HG02642 (cell line): ENCODE results near the gene COL6A5.

Source experiments
- ATAC-seq: cut with Tn5 transposase; IDR thresholded peaks from one replicate; pipeline ENCODE4 v1.9.1; 2021; ENCODE audit warnings: mild to moderate bottlenecking; ENCODE audit not compliant: unreplicated experiment, poor library complexity

COL6A5 gene

DNA sequence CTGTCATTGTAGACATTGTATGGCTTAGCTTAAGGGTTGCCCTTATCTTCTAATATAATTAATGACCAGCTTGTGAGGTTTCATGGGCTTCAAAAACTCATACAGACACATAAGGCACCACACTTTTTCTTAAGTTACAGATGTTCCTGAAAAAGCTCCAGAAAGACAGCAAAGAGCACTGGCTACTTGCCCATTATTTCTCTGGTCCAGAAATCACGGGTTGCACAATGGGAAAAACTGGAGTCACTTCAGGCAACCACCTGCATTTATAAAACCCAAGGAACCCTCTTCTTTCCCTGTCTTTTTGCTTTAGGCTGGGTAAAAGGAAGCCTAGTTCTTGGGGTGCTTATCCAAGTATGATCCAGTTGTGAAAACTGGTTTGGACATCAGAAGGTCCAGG, 169.2 kb downstream of the COL6A5 start:
- no peak for ATAC-seq

DNA sequence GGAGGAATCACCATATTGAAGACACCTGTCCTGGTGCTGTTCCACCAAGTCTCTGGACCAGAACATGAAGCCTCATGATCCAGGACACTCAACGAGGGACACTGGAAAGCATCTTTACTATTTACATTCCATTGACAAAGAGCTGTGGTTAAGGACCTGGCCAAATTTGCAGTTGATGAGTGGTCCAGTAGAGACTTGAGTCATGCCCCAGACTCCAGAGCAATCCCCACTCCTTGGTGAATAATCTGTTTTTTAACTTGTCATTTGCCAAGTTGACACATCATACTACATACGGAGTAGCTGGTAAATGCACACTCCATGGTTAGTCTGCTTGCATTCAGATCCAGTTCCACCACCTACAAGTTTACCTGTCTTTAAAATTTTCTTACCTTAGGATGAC, 170.3 kb downstream of the COL6A5 start:
- no peak for ATAC-seq

DNA sequence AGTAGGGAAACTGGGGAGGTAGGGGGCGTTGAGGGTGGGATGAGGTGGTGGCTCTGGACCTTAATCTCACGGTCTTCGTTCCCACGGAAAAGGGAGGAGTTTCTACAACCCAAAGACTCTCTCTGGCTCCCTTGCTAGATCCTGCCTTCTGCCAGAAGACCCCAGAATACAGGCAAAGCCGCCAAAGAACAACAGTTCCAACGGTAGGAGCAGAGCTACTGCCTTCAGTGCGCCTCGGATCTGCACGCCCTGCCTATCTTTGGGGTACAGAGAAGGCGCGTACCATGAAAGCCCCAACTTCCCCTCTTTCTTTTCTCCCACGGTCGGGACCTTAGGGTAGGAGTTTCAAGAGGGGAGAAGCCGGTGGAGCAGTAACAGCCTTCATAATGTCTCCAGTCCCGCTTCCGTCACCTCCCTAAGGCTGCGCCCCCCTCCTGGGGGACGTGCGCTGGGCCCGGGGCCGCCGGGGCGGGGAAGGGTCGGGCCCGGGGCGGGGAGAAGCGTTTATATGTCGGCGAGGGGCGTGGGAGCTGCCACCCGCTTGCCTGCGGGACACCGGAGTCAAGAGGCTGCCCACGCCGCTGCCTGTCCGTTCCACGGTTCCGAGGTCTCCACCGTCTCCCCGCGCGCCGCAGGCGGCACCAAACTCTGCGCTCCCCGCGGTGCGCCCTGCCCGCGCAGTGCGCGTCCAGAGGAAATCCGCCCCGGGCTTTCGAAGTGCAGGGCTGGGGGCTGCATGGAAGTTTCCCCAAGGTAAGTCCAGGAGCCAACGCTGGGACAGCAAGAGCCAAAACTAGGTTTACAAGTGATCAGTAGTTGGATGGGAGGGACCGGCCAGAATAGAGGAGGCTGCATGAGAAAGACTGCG, 171.4 kb downstream of the COL6A5 start, which contains the start of gene COL6A6:
TSS of gene COL6A6 (plus strand) at position 533 of the 868 bp plus-strand sequence. CDS start 43,188 bp downstream, outside the sequence.
- no peak for ATAC-seq

DNA sequence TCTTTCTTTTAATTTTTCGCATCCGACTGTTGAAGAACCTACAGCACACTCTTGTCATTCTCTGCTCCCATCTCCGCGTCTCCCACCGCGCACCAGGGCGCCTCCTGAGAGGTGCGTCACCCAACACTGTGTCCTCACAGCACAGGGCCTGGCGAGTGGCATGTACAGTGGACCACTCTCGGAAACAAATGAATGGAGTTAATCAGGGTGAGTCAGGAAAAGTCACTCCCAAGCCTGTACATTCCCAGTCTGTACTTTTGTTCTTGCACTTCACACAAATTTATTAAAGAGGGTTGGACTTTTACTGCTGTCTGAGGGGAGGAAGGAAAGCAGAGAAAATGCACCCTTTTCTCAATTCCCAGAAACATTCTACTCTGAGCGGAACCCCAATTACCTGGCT, 172.1 kb downstream of the COL6A5 start:
- ATAC-seq: no peak

DNA sequence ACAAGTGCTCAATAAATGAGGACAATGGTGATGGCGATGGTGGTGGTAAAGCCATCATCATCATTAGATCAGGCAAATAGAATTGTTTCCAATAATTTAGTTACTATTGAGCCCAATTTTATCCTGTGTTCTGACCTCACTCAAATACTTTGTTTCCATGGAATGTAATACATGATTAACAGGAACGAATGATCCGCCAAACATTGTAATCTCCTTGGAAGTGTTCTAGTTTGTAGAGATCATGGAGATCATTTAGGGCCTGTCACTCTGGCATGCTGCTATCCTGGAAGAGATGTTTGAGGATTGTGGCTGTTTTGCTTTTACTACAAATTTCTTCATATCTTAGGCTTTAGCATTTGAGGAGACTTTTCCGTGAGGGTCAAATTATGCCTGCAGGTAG, 174.3 kb downstream of the COL6A5 start:
- ATAC-seq: no peak

DNA sequence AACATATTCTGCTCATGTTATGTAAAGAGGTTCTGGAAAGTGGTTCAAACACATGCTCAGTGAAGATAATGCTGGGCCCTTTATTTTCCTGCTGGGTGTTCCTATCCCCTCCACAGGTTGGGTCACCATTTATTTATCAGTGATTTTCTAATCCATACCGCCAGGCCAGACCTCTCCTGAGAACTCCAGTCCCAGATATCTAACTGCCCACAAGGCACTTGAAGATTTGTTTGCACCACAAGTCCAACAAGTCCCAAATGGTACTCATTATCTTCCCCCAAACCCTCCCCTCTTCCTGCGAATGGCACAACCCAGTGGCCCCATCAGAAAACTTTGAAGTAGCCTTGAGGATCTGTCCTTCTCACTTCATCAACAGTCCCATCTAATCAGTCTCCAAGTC, 176.9 kb downstream of the COL6A5 start:
- no peak for ATAC-seq

DNA sequence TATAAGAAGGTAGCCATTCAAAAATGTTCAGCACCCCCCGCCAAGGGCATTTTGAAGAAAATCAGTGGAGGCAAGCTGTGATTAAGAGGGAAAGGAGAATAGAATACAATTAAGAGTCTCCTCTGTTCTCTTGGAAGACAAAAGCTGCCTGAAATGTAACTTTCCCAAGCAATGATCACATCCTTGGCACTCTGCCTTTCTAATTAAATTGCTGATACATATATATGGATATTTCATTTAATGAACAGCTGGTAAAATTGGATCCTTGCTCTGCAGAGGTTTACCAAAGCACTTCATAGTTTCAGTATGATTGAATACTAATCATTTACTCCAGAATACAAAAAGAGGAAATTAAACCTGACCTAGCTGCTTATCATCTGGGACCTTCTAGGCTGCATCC, 182.0 kb downstream of the COL6A5 start:
- ATAC-seq: no peak

DNA sequence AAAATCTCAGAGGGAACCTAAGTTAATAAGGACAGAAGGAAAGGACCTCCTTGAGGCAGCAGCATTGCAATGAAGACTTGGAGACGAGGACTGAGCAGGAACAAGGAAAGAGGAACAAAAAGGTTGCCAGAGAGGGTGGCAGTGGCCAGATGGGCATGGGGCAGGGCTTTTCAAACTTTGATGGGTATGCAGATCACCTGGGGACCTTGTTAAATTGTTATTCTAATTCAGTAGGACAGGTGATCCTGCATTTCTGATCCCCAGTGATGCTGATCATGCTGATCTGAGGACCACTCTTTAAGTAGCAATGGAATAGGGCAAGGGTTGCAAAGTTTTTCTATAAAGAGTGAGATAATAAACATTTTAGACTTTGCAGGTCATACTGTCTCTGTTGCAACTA, 182.6 kb downstream of the COL6A5 start:
- no peak for ATAC-seq

DNA sequence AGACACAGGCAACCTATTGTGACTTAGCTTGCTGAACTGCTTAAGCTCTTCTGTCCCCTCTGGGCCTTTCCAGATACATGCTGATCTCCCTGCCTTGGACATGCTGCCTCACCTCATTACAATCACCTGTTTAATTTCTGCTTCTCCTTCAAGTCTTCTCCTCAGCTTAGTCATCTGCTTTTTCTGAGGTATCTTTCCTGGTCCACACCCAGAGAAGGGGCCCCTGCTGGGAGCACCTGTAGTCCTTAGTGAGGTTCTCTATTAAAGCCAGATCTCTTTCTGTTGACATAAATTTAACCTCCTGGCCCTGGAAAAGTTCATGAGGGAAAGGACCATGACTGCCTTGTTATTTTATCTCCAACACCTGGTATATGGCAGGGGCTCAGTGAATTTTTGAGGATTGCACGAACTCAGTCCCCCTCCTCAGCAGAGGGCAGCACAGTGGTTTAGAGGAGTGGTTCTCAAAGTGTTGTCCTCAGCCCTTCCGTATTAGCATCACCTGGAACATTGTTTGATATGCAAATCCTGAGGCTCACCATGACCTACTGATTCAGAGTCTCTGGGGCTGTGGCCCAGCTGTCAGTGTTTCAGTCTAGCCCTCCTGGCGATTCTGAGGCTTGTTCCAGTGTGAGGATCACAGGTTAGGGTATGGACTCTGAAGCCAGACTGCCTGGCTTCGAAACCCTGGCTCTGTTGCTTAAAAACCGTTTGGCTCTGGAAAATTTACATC, 184.2 kb downstream of the COL6A5 start:
- no peak for ATAC-seq

DNA sequence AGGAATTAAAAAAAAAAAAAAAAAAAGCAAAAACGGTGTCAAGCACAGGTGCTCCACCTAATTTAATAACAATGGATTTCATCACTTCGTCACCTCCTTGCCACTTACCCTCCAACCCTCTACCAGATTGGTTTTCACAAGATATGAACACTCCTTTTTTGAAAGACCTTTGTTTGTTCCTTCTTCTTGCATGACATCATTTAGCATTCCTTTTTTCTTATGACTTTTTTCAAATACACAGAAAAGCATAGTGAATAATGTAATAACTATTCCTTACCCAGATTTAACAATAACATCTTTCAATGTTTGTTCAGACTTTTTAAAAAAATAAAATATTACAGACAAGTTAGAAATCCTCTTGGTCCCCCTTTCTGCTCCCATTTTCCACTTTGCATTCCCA, 187.8 kb downstream of the COL6A5 start:
- ATAC-seq: no peak
